CD4-positive, alpha-beta memory T cell (primary cell): ENCODE results near the gene RAD17. TPM values are rescaled to one million over a fixed set of nuclear protein-coding genes. Genes with fewer than 3 reads are reported as not detected.

Experiments used
- polyA plus RNA-seq, 2 donors: library from polyadenylated mRNA; unstranded; fragments of 300-500 nt; fragmentation: Illumina TruSeq; gene quantifications; one replicate each; pipeline ENCODE4 v1.2.3, GENCODE V29; 2021
- total RNA-seq, 2 experiments: library from RNA; stranded (reverse); gene quantifications; one replicate each; pipeline ENCODE4 v1.2.3, GENCODE V29; 2021

Gene RAD17
- total and polyA plus RNA-seq, 4 experiments from 2014 or later: 27.5 to 31.1 (median 30.6) TPM

Other genes starting within 250 kb of the RAD17 start
- gene CCNB1, start 202.7 kb upstream of the RAD17 start, total RNA-seq: 1 to 10 TPM; 2.9 to 3.4 TPM
- 1 to 10 TPM; 3.6 to 5.1 TPM for gene CCNB1, start 202.7 kb upstream of the RAD17 start, polyA plus RNA-seq
- gene CENPH, start 180.2 kb upstream of the RAD17 start, total RNA-seq: 1 to 10 TPM; 6.1 to 6.9 TPM
- 1 to 10 TPM; 6.3 to 8.3 TPM for gene CENPH, start 180.2 kb upstream of the RAD17 start, polyA plus RNA-seq
- 10 to 100 TPM; 16.5 to 20.2 TPM for gene CDK7, start 134.9 kb upstream of the RAD17 start, total RNA-seq
- gene CDK7, start 134.9 kb upstream of the RAD17 start, polyA plus RNA-seq: 10 to 100 TPM; 25.0 to 34.4 TPM
- gene CCDC125, start 37.0 kb upstream of the RAD17 start, total RNA-seq: 1 to 10 TPM; 6.8 to 7.9 TPM
- 1 to 10 TPM in 1 of 2 donors, under 1 TPM in 1; 0.65 to 5.3 TPM for gene CCDC125, start 37.0 kb upstream of the RAD17 start, polyA plus RNA-seq
- 10 to 100 TPM; 25.3 to 31.4 TPM for gene AK6, start 298 bp upstream of the RAD17 start, total RNA-seq
- gene AK6, start 298 bp upstream of the RAD17 start, polyA plus RNA-seq: 10 to 100 TPM; 75.1 to 90.3 TPM
- gene TAF9, start 298 bp upstream of the RAD17 start, total RNA-seq: 10 to 100 TPM; 42.3 to 45.9 TPM
- 100 to 1,000 TPM; 105 to 167 TPM for gene TAF9, start 298 bp upstream of the RAD17 start, polyA plus RNA-seq
- 1 to 10 TPM; 1.1 TPM for gene MARVELD2, start 45.3 kb downstream of the RAD17 start, total RNA-seq
- gene MARVELD2, start 45.3 kb downstream of the RAD17 start, polyA plus RNA-seq: 1 to 10 TPM in 1 of 2 donors, under 1 TPM in 1; 0.20 to 1.5 TPM
- 1 to 10 TPM; 4.9 to 6.0 TPM for gene OCLN, start 123.0 kb downstream of the RAD17 start, total RNA-seq
- gene OCLN, start 123.0 kb downstream of the RAD17 start, polyA plus RNA-seq: under 1 TPM in 1 of 2 donors, not detected in 1; 0.13 TPM
- gene GTF2H2C, start 190.4 kb downstream of the RAD17 start, total RNA-seq: 10 to 100 TPM; 44.4 to 48.0 TPM
- gene GTF2H2C, start 190.4 kb downstream of the RAD17 start, polyA plus RNA-seq: 10 to 100 TPM; 18.3 to 21.0 TPM